ENCODE results near the gene EEF1E1.

Gene EEF1E1

DNA sequence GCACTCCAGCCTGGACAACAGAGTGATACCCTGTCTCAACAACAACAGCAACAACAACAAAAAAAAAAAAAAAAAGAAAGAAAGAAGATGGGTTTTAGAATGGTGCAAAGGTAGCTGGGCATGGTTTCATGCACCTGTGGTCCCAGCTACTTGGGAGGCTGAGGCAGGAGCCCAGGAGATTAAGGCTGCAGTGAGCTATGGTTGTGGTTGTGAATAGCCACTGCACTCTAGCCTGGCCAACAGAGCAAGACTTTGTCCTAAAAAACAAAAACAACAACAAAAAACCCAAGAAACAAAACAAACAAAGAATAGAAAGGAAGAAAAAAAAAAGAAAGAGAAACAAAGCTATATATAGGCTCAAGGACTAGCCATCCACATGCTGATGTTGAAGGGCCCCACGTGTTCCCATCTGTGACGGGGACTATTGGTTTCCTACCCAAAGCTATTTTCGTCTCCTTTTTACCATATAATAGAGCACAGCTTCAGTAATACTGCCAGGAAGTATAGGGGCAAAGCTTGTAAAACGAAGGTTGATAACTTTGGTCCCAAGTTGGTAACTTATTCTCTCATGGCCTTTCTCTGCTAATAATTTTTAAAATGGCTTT is 7.9 kb upstream of the EEF1E1 start:
- no peaks in the 10 kb centered on the region for H3K9me3 Mint-ChIP-seq
- H3K27me3 Mint-ChIP-seq, result peaks cover 64 to 65% of the 10 kb centered on the region in 2 donors
- no peaks in the 10 kb centered on the region for H3K4me1 Mint-ChIP-seq (ENCODE audit: low read depth in 2 of 2)
- no peak for DNase-seq
- H3K36me3 Mint-ChIP-seq (ENCODE audit: insufficient read depth), result no peaks in the 10 kb centered on the region
- H3K27ac Mint-ChIP-seq, result no peak overlapping the region
- ATAC-seq (replicated peaks), result no peak
- H3K4me3 Mint-ChIP-seq, result no peak overlapping the region

- Mint-ChIP-seq H3K27me3 (peaks cover 52 to 63% of the 10 kb centered on the region in 2 donors), H3K27ac (no peak overlapping the region), H3K36me3 (ENCODE audit: insufficient read depth) (no peaks in the 10 kb centered on the region), H3K4me1 (ENCODE audit: low read depth in 2 of 2) (no peaks in the 10 kb centered on the region), H3K4me3 (no peak overlapping the region), H3K9me3 (no peaks in the 10 kb centered on the region)
- ATAC-seq (replicated peaks) (no peak), DNase-seq (no peak)
Observed at GRCh38 chr6:8108759-8109539, 6.6 kb upstream of the EEF1E1 start.

DNA sequence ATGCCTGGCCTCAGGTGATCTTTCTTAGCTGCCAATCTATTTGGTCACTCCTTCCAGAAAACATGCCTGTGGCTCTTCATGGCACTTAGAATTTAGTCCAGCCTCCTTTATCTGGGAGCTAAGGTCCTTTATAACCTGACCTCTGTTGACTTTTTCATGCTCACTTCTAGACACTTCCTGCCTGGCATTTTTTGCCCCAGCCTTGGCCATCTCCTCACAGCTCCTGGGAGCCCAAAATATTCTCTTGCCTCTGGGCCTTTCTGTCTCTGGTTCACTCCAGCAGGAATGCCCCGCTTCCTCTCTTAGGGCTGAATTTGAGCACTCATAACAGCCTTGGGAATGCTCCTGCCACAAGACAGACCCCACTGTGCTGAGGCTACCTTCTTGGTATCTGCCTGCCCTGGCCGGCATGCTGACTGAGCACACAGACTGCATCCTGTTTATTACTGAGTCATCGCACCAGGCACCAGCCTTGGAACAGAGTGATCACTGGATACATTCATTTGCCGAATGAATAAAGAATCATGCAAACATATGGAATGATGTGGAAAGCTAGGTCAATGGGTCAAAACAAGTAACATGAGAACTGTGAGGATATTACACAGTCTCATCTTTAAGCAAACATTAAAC is 5.8 kb upstream of the EEF1E1 start:
- H3K4me1 Mint-ChIP-seq (ENCODE audit: low read depth in 2 of 2), result no peaks in the 10 kb centered on the region
- H3K27ac Mint-ChIP-seq, result no peak overlapping the region
- H3K36me3 Mint-ChIP-seq (ENCODE audit: insufficient read depth), result peaks cover under 1% of the 10 kb centered on the region
- ATAC-seq (replicated peaks) (no peak), DNase-seq (no peak)
- H3K9me3 Mint-ChIP-seq, result no peaks in the 10 kb centered on the region
- H3K27me3 Mint-ChIP-seq, result peaks cover 49 to 63% of the 10 kb centered on the region in 2 donors
- no peak overlapping the region for H3K4me3 Mint-ChIP-seq

- no peak for DNase-seq
- ATAC-seq (replicated peaks), result no peak
- H3K4me3 Mint-ChIP-seq, result no peak overlapping the region
- no peak overlapping the region for H3K27ac Mint-ChIP-seq
- peaks cover 11% of the 10 kb centered on the region for H3K36me3 Mint-ChIP-seq (ENCODE audit: insufficient read depth)
- no peaks in the 10 kb centered on the region for H3K9me3 Mint-ChIP-seq
- H3K27me3 Mint-ChIP-seq, result peaks cover 41 to 56% of the 10 kb centered on the region in 2 donors
- peaks cover 14 to 16% of the 10 kb centered on the region in 2 donors for H3K4me1 Mint-ChIP-seq (ENCODE audit: low read depth in 2 of 2)
Observed at GRCh38 chr6:8105791-8106190, 3.4 kb upstream of the EEF1E1 start.

- peaks cover 17 to 30% of the 10 kb centered on the region in 2 donors for H3K4me1 Mint-ChIP-seq (ENCODE audit: low read depth in 2 of 2)
- no peak overlapping the region for H3K4me3 Mint-ChIP-seq
- no peak for DNase-seq
- H3K9me3 Mint-ChIP-seq, result no peaks in the 10 kb centered on the region
- ATAC-seq (replicated peaks), result no peak
- H3K36me3 Mint-ChIP-seq (ENCODE audit: insufficient read depth), result peaks cover 19% of the 10 kb centered on the region
- peaks cover 31 to 40% of the 10 kb centered on the region in 2 donors for H3K27me3 Mint-ChIP-seq
- no peak overlapping the region for H3K27ac Mint-ChIP-seq
Observed at GRCh38 chr6:8103726-8104125, 1.4 kb upstream of the EEF1E1 start.

GRCh38 chr6:8100159-8100854 is 2.0 kb downstream of the EEF1E1 start:
- no peak for ATAC-seq (replicated peaks)
- H3K4me3 Mint-ChIP-seq, result no peak overlapping the region

DNA sequence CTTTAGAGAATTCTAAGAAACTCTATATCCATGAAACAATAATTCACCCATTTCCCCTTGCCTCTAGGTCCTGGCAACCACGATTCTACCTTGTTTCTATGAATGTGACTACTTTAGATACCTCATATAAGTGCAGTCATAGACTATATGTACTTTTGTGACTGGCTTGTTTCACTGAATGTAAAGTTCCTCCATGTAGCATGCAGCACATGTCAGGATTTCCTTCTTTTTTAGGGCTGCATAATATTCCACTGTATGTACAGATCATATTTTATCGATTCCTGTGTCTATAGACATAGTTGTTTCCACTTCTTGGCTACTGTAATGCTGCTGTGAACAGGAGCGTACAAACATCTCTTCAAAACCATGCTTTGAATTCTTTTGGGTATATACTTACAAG is 11.7 kb downstream of the EEF1E1 start:
- no peaks in the 10 kb centered on the region for H3K27me3 Mint-ChIP-seq
- no peaks in the 10 kb centered on the region for H3K9me3 Mint-ChIP-seq
- ATAC-seq (replicated peaks), result no peak
- no peak for DNase-seq
- H3K36me3 Mint-ChIP-seq (ENCODE audit: insufficient read depth), result peaks cover 53% of the 10 kb centered on the region
- peaks cover 0 to 5% of the 10 kb centered on the region in 2 donors for H3K4me1 Mint-ChIP-seq (ENCODE audit: low read depth in 2 of 2)
- no peak overlapping the region for H3K4me3 Mint-ChIP-seq
- H3K27ac Mint-ChIP-seq, result no peak overlapping the region

More at GRCh38 chr6:8100159-8100854, 2.0 kb downstream of the EEF1E1 start:
- peaks cover 34% of the 10 kb centered on the region for H3K36me3 Mint-ChIP-seq (ENCODE audit: insufficient read depth)
- peaks cover 17 to 33% of the 10 kb centered on the region in 2 donors for H3K4me1 Mint-ChIP-seq (ENCODE audit: low read depth in 2 of 2)
- no peaks in the 10 kb centered on the region for H3K9me3 Mint-ChIP-seq
- H3K27me3 Mint-ChIP-seq, result peaks cover 0 to 11% of the 10 kb centered on the region in 2 donors
- no peak overlapping the region for H3K27ac Mint-ChIP-seq
- DNase-seq, result no peak

- ATAC-seq (replicated peaks) (no peak), DNase-seq (no peak)
- H3K4me3 Mint-ChIP-seq, result no peak overlapping the region
- H3K27me3 Mint-ChIP-seq, result no peaks in the 10 kb centered on the region
- no peak overlapping the region for H3K27ac Mint-ChIP-seq
- peaks cover 0 to 5% of the 10 kb centered on the region in 2 donors for H3K4me1 Mint-ChIP-seq (ENCODE audit: low read depth in 2 of 2)
- peaks cover 40% of the 10 kb centered on the region for H3K36me3 Mint-ChIP-seq (ENCODE audit: insufficient read depth)
- H3K9me3 Mint-ChIP-seq, result no peaks in the 10 kb centered on the region
Observed at GRCh38 chr6:8088886-8089285, 13.5 kb downstream of the EEF1E1 start.

- no peak overlapping the region for H3K27ac Mint-ChIP-seq
- no peaks in the 10 kb centered on the region for H3K9me3 Mint-ChIP-seq
- no peaks in the 10 kb centered on the region for H3K27me3 Mint-ChIP-seq
- peaks cover 33% of the 10 kb centered on the region for H3K36me3 Mint-ChIP-seq (ENCODE audit: insufficient read depth)
- peaks cover 0 to 5% of the 10 kb centered on the region in 2 donors for H3K4me1 Mint-ChIP-seq (ENCODE audit: low read depth in 2 of 2)
- no peak overlapping the region for H3K4me3 Mint-ChIP-seq
- DNase-seq (no peak), ATAC-seq (replicated peaks) (no peak)
Observed at GRCh38 chr6:8087870-8088754, 14.2 kb downstream of the EEF1E1 start.

GRCh38 chr6:8086755-8087306 is 15.5 kb downstream of the EEF1E1 start:
- ATAC-seq (replicated peaks), result no peak
- H3K27ac Mint-ChIP-seq, result peak overlapping the region in 1 of 2 donors; percentile 23
- H3K4me1 Mint-ChIP-seq (ENCODE audit: low read depth in 2 of 2), result peaks cover 0 to 5% of the 10 kb centered on the region in 2 donors
- peaks cover 31% of the 10 kb centered on the region for H3K36me3 Mint-ChIP-seq (ENCODE audit: insufficient read depth)
- H3K4me3 Mint-ChIP-seq, result no peak overlapping the region
- no peaks in the 10 kb centered on the region for H3K27me3 Mint-ChIP-seq
- no peaks in the 10 kb centered on the region for H3K9me3 Mint-ChIP-seq
- no peak for DNase-seq

GRCh38 chr6:8085053-8085511 is 17.3 kb downstream of the EEF1E1 start:
- Mint-ChIP-seq H3K9me3 (no peaks in the 10 kb centered on the region), H3K27me3 (no peaks in the 10 kb centered on the region), H3K4me3 (no peak overlapping the region), H3K36me3 (ENCODE audit: insufficient read depth) (peaks cover 26% of the 10 kb centered on the region), H3K27ac (peak overlapping the region in 1 of 2 donors; percentile 58), H3K4me1 (ENCODE audit: low read depth in 2 of 2) (peaks cover 0 to 5% of the 10 kb centered on the region in 2 donors)
- DNase-seq (no peak), ATAC-seq (replicated peaks) (no peak)

DNA sequence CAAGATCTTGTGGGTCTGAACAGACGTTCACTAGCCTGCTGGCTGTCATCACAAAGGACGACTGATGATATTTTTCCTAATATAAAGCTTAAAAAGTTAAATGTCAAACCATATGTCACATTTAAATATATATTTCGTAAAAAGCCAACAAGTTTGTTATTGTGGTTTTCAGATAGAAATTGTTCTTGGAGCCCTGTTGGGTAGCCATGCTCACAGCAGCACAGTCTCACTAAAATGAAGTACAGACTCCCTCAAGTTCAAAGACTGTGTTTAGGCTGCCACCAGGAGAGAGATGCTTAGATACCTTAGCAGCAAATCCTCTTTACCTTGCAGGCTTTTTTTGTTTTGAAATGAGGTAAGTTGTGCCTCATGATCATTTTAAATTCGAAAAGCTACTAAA is 17.8 kb downstream of the EEF1E1 start:
- no peaks in the 10 kb centered on the region for H3K27me3 Mint-ChIP-seq
- H3K36me3 Mint-ChIP-seq (ENCODE audit: insufficient read depth), result peaks cover 26% of the 10 kb centered on the region
- H3K27ac Mint-ChIP-seq, result no peak overlapping the region
- no peak overlapping the region for H3K4me3 Mint-ChIP-seq
- H3K9me3 Mint-ChIP-seq, result no peaks in the 10 kb centered on the region
- ATAC-seq (replicated peaks) (no peak), DNase-seq (no peak)
- peaks cover 0 to 5% of the 10 kb centered on the region in 2 donors for H3K4me1 Mint-ChIP-seq (ENCODE audit: low read depth in 2 of 2)

Measured in effector memory CD8-positive, alpha-beta T cell (primary cell).